B cell (primary cell): Measurements from ENCODE around the gene PARVG. TPM values are rescaled to one million over a fixed set of nuclear protein-coding genes. Genes with fewer than 3 reads are reported as not detected.

Experiments used
- ATAC-seq: fragments of 200-7000 bp; cut with Tn5 transposase; one replicate; pipeline ENCODE4 v1.10.0; 2021; ENCODE audit warnings: low read depth, mild to moderate bottlenecking, moderate number of reproducible peaks, moderate library complexity
- CTCF ChIA-PET: fragments of 350-600 bp; sonication (Branson Sonifier 250); formaldehyde crosslinking; loops from one replicate; lab custom pipeline; 2021; ENCODE audit warnings: antibody characterized with exemption, inconsistent platforms; lab: Charles Lee
- POLR2A ChIA-PET: fragments of 350-600 bp; sonication (Branson Sonifier 250); formaldehyde crosslinking; loops from one replicate; lab custom pipeline; 2021; ENCODE audit warnings: antibody characterized with exemption; lab: Charles Lee
- DNase-seq: peaks from one replicate; pipeline ENCODE4 v3.0.0; 2013
- H2AFZ ChIP-seq: 2 replicates; pipeline ENCODE4 v1.6.1; 2012; ENCODE audit warnings: mild to moderate bottlenecking, low read depth, low read length; ENCODE audit not compliant: insufficient read depth, poor library complexity, severe bottlenecking
- H3K27ac ChIP-seq, 2 donors: 1 replicate in 1 of 2; 2 replicates in 1 of 2; pipeline ENCODE4 v1.5.1; 2012 to 2013; ENCODE audit warnings: low read length in 2 of 2, mild to moderate bottlenecking in 2 of 2, moderate library complexity in 1 of 2
- H3K27me3 ChIP-seq, 4 experiments: fragments of 200-600 bp in 1 of 4; sonication (generic) in 1 of 4; replicated peaks in 1 of 4; 1 replicate in 2 of 4; 2 replicates in 2 of 4; pipeline versions ENCODE4 v1.6.1 to v1.7.0; 2013 to 2016; ENCODE audit warnings: low read length in 3 of 4, mild to moderate bottlenecking in 2 of 4, mixed read lengths in 1 of 4, moderate library complexity in 1 of 4; ENCODE audit not compliant: insufficient read depth in 4 of 4, control insufficient read depth in 3 of 4; ENCODE audit errors: control extremely low read depth in 1 of 4
- H3K36me3 ChIP-seq, 2 experiments: replicated peaks in 1 of 2; 1 replicate in 1 of 2; 2 replicates in 1 of 2; pipeline versions ENCODE4 v1.6.1 to v1.7.1; 2013; ENCODE audit warnings: low read length in 1 of 2; ENCODE audit not compliant: insufficient read depth in 2 of 2, control insufficient read depth in 1 of 2; ENCODE audit errors: control extremely low read depth in 1 of 2, extremely low read depth in 1 of 2
- H3K4me1 ChIP-seq, 2 donors: fragments of 200-600 bp in 1 of 2; sonication (generic) in 1 of 2; 1 replicate in 1 of 2; 2 replicates in 1 of 2; pipeline versions ENCODE4 v1.5.1 to v1.6.1; 2013 to 2017; ENCODE audit warnings: low read length in 2 of 2; ENCODE audit not compliant: control insufficient read depth in 2 of 2, insufficient read depth in 2 of 2
- H3K4me2 ChIP-seq: replicated peaks from 2 replicates; pipeline ENCODE3; 2012; ENCODE audit warnings: mild to moderate bottlenecking, low read depth, low read length; ENCODE audit not compliant: poor library complexity, severe bottlenecking
- H3K4me3 ChIP-seq, 5 experiments: fragments of 200-600 bp in 1 of 5; sonication (generic) in 1 of 5; 1 replicate in 3 of 5; 2 replicates in 2 of 5; pipeline versions ENCODE4 v1.5.1 to v1.7.0; 2011 to 2016; ENCODE audit warnings: low read length in 4 of 5, mild to moderate bottlenecking in 4 of 5, low read depth in 2 of 5, control low read depth in 1 of 5, moderate library complexity in 1 of 5; ENCODE audit not compliant: insufficient read depth in 1 of 5; ENCODE audit errors: control extremely low read depth in 1 of 5, extremely low read depth in 1 of 5
- H3K79me2 ChIP-seq: fragments of 200-600 bp; sonication (generic); one replicate; pipeline ENCODE4 v1.6.0; 2016; ENCODE audit warnings: low read length; ENCODE audit not compliant: control insufficient read depth, insufficient read depth
- H3K9ac ChIP-seq: fragments of 200-600 bp; sonication (generic); 2 replicates; pipeline ENCODE4 v1.6.1; 2017; ENCODE audit warnings: mild to moderate bottlenecking, low read length, moderate library complexity
- H3K9me3 ChIP-seq, 3 donors: one replicate each; pipeline versions ENCODE4 v1.6.1 to v1.7.1; 2013; ENCODE audit warnings: low read length in 2 of 3; ENCODE audit not compliant: control insufficient read depth in 2 of 3, insufficient read depth in 1 of 3; ENCODE audit errors: control extremely low read depth in 1 of 3
- H4K20me1 ChIP-seq: 2 replicates; pipeline ENCODE4 v1.6.0; 2012; ENCODE audit warnings: mild to moderate bottlenecking, low read length; ENCODE audit not compliant: insufficient read depth, control insufficient read depth, poor library complexity, severe bottlenecking
- H3K27ac Mint-ChIP-seq: one replicate; pipeline ENCODE4 v1.8.0; 2021; ENCODE audit warnings: mixed read lengths
- H3K27me3 Mint-ChIP-seq: one replicate; pipeline ENCODE4 v1.8.0; 2021; ENCODE audit warnings: mixed read lengths
- H3K4me1 Mint-ChIP-seq: one replicate; pipeline ENCODE4 v1.8.0; 2021; ENCODE audit warnings: mixed read lengths
- H3K4me3 Mint-ChIP-seq: one replicate; pipeline ENCODE4 v1.8.0; 2021; ENCODE audit warnings: mixed read lengths
- H3K9me3 Mint-ChIP-seq: one replicate; pipeline ENCODE4 v1.8.0; 2022; ENCODE audit warnings: mixed read lengths; ENCODE audit not compliant: insufficient read depth
- EZH2 ChIP-seq: IDR thresholded peaks from 2 replicates; pipeline ENCODE4 v1.6.1; 2012; ENCODE audit warnings: borderline replicate concordance, low read depth, mild to moderate bottlenecking, moderate library complexity, low read length; ENCODE audit not compliant: insufficient read depth, poor library complexity, severe bottlenecking
- WGBS: methylation state at CpG from one replicate; pipeline ENCODE4 v1.1.5; 2013; ENCODE audit warnings: missing lambda C conversion rate; ENCODE audit not compliant: insufficient coverage; 5-methylcytosine and 5-hydroxymethylcytosine counted together
- intact Hi-C: fragments of 100-400 bp; cut with micrococcal nuclease; formaldehyde crosslinking; loops from one replicate; pipeline ENCODE4 v1.10.0; 2022
- polyA plus RNA-seq: library from polyadenylated mRNA; depleted of rRNA; stranded (reverse); fragments of >200 nt; gene quantifications from 2 replicates; pipeline ENCODE4 v1.2.3, GENCODE V29; 2012
- total RNA-seq, 2 donors: library from RNA; stranded (reverse); fragments of 120-200 nt in 1 of 2; gene quantifications; 1 replicate in 1 of 2; 2 replicates in 1 of 2; pipeline versions ENCODE4 v1.2.3 to v1.2.4, GENCODE V29; 2013 to 2022
- TF ChIP-seq, protein P1 (sequence below): fragments of 200-600 bp; IDR thresholded peaks from one replicate; pipeline ENCODE4 v1.8.0; 2022; ENCODE audit warnings: antibody characterized with exemption, mild to moderate bottlenecking

PARVG gene
- total and polyA plus RNA-seq, 2 donors (not counting 1 experiment from before 2014, with no cell fraction given) = 247 to 698 TPM

DNA sequence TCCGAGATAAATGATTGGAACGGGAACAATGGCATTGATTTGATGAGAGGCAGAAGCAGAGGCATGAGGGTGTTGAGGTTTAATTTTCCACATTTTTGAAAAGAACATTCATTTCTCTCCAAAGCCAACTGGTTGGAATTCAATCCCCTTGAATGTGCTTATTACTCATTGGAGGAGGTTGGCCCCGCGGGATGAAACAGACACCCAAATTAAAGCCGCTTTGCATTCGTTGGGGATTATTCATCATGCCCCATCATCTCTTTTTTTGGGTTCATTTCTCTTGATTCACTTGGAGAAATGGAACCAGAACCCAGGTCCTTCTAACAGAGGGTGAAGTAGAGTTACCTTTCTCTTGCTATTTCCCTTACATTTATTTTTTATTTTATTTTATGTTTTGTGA lies 47.6 kb upstream of the PARVG start:
- H3K79me2 ChIP-seq = no peaks in the 10 kb centered on the region
- H3K27me3 ChIP-seq = no peaks in the 10 kb centered on the region
- no peak for ATAC-seq
- ChIA-PET POLR2A (no interaction called here), CTCF (no interaction called here)
- Mint-ChIP-seq H3K4me3 (no peak overlapping the region), H3K27me3 (no peaks in the 10 kb centered on the region), H3K4me1 (peaks cover 3% of the 10 kb centered on the region), H3K9me3 (no peaks in the 10 kb centered on the region), H3K27ac (no peak overlapping the region)
- H4K20me1 ChIP-seq = peaks cover 2% of the 10 kb centered on the region
- intact Hi-C loops = no loop called here
- H3K27ac ChIP-seq = no peak overlapping the region
- H3K9me3 ChIP-seq = peaks cover 0 to 18% (median 7%) of the 10 kb centered on the region in 3 donors
- H3K4me1 ChIP-seq = no peaks in the 10 kb centered on the region
- no peak overlapping the region for H2AFZ ChIP-seq
- peaks cover 0 to 67% of the 10 kb centered on the region in 2 experiments for H3K36me3 ChIP-seq
- H3K4me3 ChIP-seq = no peak overlapping the region
- no peak overlapping the region for H3K4me2 ChIP-seq
- TF ChIP-seq EZH2 = no peak
- TF ChIP-seq, protein P1, sequence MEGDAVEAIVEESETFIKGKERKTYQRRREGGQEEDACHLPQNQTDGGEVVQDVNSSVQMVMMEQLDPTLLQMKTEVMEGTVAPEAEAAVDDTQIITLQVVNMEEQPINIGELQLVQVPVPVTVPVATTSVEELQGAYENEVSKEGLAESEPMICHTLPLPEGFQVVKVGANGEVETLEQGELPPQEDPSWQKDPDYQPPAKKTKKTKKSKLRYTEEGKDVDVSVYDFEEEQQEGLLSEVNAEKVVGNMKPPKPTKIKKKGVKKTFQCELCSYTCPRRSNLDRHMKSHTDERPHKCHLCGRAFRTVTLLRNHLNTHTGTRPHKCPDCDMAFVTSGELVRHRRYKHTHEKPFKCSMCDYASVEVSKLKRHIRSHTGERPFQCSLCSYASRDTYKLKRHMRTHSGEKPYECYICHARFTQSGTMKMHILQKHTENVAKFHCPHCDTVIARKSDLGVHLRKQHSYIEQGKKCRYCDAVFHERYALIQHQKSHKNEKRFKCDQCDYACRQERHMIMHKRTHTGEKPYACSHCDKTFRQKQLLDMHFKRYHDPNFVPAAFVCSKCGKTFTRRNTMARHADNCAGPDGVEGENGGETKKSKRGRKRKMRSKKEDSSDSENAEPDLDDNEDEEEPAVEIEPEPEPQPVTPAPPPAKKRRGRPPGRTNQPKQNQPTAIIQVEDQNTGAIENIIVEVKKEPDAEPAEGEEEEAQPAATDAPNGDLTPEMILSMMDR = no peak
- no CpG with 5 or more reads among the region's 6 CpGs for WGBS
- H3K9ac ChIP-seq = no peak overlapping the region
- DNase-seq = no peak

DNA sequence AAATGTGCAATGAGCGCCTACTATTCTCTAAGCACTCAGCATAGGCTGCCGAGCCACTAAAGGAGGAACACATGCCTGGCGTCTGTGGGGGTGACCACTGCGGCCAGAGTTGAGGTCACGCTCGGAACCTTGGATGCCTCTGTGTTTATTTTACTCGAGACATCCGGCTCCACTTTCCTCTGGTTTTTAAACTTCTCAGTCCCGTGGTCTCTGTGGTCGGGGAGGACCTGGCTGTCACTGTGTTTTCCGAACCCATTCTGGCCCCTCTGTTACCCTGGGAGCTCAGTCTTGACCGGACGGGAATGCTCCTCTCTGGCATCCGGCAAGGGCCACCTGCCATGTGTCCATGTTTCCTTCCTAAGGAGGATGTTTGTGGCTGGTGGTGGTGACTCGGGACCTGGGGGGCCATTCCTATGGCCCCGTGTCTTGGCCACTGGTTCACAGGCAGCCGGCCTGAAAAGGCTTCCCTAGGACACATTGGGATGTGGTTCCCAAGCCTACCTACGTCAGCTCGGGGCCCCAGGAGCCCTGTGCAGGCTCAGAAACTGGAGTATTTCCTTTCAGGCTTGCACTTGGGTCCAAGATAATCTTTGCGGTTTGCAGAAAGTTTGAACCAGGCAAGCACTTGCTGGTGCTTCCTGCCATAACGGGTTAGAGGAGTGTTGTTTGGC lies 46.7 kb upstream of the PARVG start:
- Mint-ChIP-seq H3K27ac (no peak overlapping the region), H3K9me3 (no peaks in the 10 kb centered on the region), H3K27me3 (no peaks in the 10 kb centered on the region), H3K4me1 (peaks cover 3% of the 10 kb centered on the region), H3K4me3 (no peak overlapping the region)
- H3K9ac ChIP-seq = no peak overlapping the region
- no peaks in the 10 kb centered on the region for H3K4me1 ChIP-seq
- no peak overlapping the region for H3K4me3 ChIP-seq
- no peaks in the 10 kb centered on the region for H4K20me1 ChIP-seq
- H3K36me3 ChIP-seq = peaks cover 0 to 74% of the 10 kb centered on the region in 2 experiments
- DNase-seq (no peak), ATAC-seq (no peak)
- no peaks in the 10 kb centered on the region for H3K27me3 ChIP-seq
- no peak overlapping the region for H3K27ac ChIP-seq
- intact Hi-C loops = no loop called here
- H2AFZ ChIP-seq = no peak overlapping the region
- ChIA-PET POLR2A (no interaction called here), CTCF (no interaction called here)
- WGBS = 48% methylated on average over 20 of the region's 21 CpGs
- H3K9me3 ChIP-seq = peaks cover 0 to 18% (median 7%) of the 10 kb centered on the region in 3 donors
- no peaks in the 10 kb centered on the region for H3K79me2 ChIP-seq
- H3K4me2 ChIP-seq = no peak overlapping the region
- TF ChIP-seq, protein P1 = no peak
- TF ChIP-seq EZH2 = no peak
